Measurements from ENCODE around the gene SLAIN2. TPM values are rescaled to one million over a fixed set of nuclear protein-coding genes. Genes with fewer than 3 reads are reported as not detected.

Gene SLAIN2
- total and polyA plus RNA-seq, 2 of the 4 experiments (the other 2 are of a cell fraction) = 23.3 to 53.0 TPM

DNA sequence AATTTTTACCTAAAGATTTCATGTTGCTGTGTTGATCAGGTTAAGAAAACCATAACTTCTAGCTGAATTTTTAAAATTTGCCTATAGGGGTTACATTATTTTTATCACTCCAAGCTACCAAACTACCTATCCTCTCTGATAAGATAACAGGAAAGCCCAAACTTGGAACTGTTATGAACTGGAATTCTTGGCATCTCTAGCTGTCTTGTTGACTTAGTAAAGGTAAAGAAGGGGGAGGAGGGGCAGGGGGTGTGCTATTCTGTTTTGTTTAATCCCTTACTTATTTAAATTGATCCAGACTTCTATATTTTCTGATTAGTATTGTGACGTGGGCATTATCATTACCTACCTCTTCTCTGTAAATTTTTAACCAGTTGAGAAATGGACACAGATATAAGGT is 54.7 kb downstream of the SLAIN2 start:
- Histone ChIP-seq H4K5ac (ENCODE audit: low read depth, low read length) (no peak overlapping the region), H3K4ac (ENCODE audit: low read depth, low read length) (no peak overlapping the region), H2BK15ac (ENCODE audit: low read depth, low read length) (no peak overlapping the region), H3K9ac (ENCODE audit: low read depth, low read length) (no peak overlapping the region), H2AFZ (replicated peaks; ENCODE audit: low read length, poor library complexity) (no peak overlapping the region), H3K14ac (replicated peaks; ENCODE audit: low read depth, low read length) (no peak overlapping the region), H3K79me1 (ENCODE audit: low read depth in 1 of 2, low read length in 2 of 2) (peaks cover 3 to 22% of the 10 kb centered on the region in 2 experiments; a peak in 3 of 4 replicates), H3K36me3 (ENCODE audit: control insufficient read depth, insufficient read depth, low read length) (peaks cover 12% of the 10 kb centered on the region), H4K20me1 (ENCODE audit: insufficient read depth, low read length) (no peaks in the 10 kb centered on the region), H2AK9ac (replicated peaks; ENCODE audit: low read depth, low read length, poor library complexity) (no peak overlapping the region), H3K4me2 (ENCODE audit: low read depth, low read length) (no peak overlapping the region), H4K8ac (ENCODE audit: low read depth in 2 of 2, low read length in 2 of 2) (no peak overlapping the region), H3K27ac (ENCODE audit: insufficient read depth, low read length) (no peak overlapping the region), H3K18ac (ENCODE audit: low read depth, low read length) (no peak overlapping the region), H2BK5ac (ENCODE audit: low read depth, low read length, poor library complexity, severe bottlenecking) (no peak overlapping the region), H3K9me3 (ENCODE audit: control insufficient read depth, insufficient read depth, low read length) (no peaks in the 10 kb centered on the region), H3K4me3 (ENCODE audit: insufficient read depth, low read depth, low read length) (no peak overlapping the region), H2BK120ac (ENCODE audit: low read depth, low read length) (no peak overlapping the region), H3K23ac (ENCODE audit: low read depth, low read length) (no peak overlapping the region), H2BK20ac (ENCODE audit: low read depth, low read length) (no peak overlapping the region), H4K91ac (ENCODE audit: insufficient read depth, low read depth, low read length) (no peak overlapping the region), H3K4me1 (ENCODE audit: control insufficient read depth, insufficient read depth, low read length) (no peaks in the 10 kb centered on the region), H3K27me3 (ENCODE audit: control insufficient read depth, insufficient read depth, low read length) (no peaks in the 10 kb centered on the region), H3K56ac (ENCODE audit: extremely low read depth, insufficient read depth, low read length) (no peak overlapping the region), H3K9me1 (ENCODE audit: insufficient read depth, low read length) (no peaks in the 10 kb centered on the region; the same call in 1 of the 2 replicates), H2AK5ac (ENCODE audit: low read depth, low read length) (no peak overlapping the region)
- in situ Hi-C loops (cut with MboI; ENCODE audit: low sequenced_read_pairs) = loop anchor here (25.0 kb wide), 1 partner anchor 91 kb away; the partner anchor contains the start of genes SLC10A4 and ZAR1
- DNase-seq = no peak
- no peak for TF ChIP-seq RAD21 (IDR thresholded peaks at IDR 0.05; ENCODE audit: low read length)
- no peak for TF ChIP-seq USF2 (IDR thresholded peaks at IDR 0.05; ENCODE audit: low read depth, low read length)
- TF ChIP-seq MXI1 (IDR thresholded peaks at IDR 0.05; ENCODE audit: borderline replicate concordance, low read depth, low read length) = no peak
- TF ChIP-seq RCOR1 (IDR thresholded peaks at IDR 0.05; ENCODE audit: insufficient replicate concordance, low read length) = no peak
- no peak for TF ChIP-seq CHD1 (IDR thresholded peaks at IDR 0.05; ENCODE audit: low read depth, low read length)
- TF ChIP-seq FOS (IDR thresholded peaks at IDR 0.05; ENCODE audit: low read depth, low read length) = no peak
- no peak for TF ChIP-seq ELK1 (IDR thresholded peaks at IDR 0.05; ENCODE audit: borderline replicate concordance, low read depth, low read length)
- TF ChIP-seq CEBPB (IDR thresholded peaks at IDR 0.05; ENCODE audit: low read depth, low read length) = no peak
- CTCF ChIA-PET = no interaction called here
- no peak for ATAC-seq (ENCODE audit: low read depth)
- no CpG with 5 or more reads among the region's 1 CpG for WGBS, 2 experiments (ENCODE audit: extremely low coverage in 2 of 2, insufficient read length in 1 of 2)
- intact Hi-C loops (cut with micrococcal nuclease) = no loop called here
- dilution Hi-C loops (cut with HindIII; ENCODE audit: low sequenced_read_pairs, unreplicated experiment) = no loop called here
- POLR2A ChIA-PET (ENCODE audit: unreplicated experiment) = interaction anchor here (0.6 kb wide), 1 partner anchor 10 kb away, joined by 14 read pairs; no protein-coding TSS in a partner anchor
- no TSS peak for BruUV-seq (replicated peaks)
